Measurements from ENCODE around the gene FBXL15. TPM values are rescaled to one million over a fixed set of nuclear protein-coding genes. Genes with fewer than 3 reads are reported as not detected.

Gene FBXL15
- polyA plus RNA-seq, 1 donor = 22.8 TPM

DNA sequence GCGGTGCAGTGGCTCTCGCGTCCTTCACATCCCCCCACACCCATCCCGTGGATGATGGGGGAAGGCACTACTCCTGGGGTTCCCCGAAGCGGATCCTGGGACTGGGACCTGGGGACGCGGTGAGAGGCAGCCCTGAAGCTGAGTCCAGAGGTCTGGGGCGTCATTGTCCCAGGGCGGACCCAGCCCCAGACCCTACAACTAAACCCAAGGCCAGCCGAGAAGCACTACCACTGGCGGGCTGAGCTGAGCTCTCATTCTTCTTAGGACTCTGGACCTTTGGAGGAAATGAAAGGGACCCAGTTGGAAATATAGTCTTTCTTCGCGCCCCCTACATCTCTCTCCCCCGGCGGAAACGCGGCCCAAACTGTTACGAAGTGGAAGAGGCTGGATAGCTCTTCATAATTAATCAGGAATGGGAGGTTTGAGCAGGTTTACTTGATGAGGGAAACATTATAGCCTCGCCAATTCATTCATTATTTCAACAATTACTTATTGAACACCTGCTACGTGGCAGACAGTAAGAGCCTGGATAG, 389 bp upstream of the FBXL15 start:
- Histone ChIP-seq H3K27me3 (ENCODE audit: control insufficient read depth, insufficient read depth, low read length) (peaks cover 12% of the 10 kb centered on the region), H3K9me3 (ENCODE audit: control insufficient read depth, low read depth, low read length) (peaks cover 2% of the 10 kb centered on the region), H3K4me3 (ENCODE audit: low read length) (peak overlapping the region; percentile 74), H3K36me3 (ENCODE audit: control insufficient read depth, insufficient read depth, low read length) (peaks cover 21% of the 10 kb centered on the region), H3K27ac (ENCODE audit: low read length) (peak overlapping the region; percentile 92), H3K4me1 (ENCODE audit: control insufficient read depth, insufficient read depth, low read length) (peaks cover 49% of the 10 kb centered on the region)
- no CpG with 5 or more reads among the region's 21 CpGs for WGBS (ENCODE audit: insufficient coverage, low lambda C conversion rate)
- no peak for DNase-seq

DNA sequence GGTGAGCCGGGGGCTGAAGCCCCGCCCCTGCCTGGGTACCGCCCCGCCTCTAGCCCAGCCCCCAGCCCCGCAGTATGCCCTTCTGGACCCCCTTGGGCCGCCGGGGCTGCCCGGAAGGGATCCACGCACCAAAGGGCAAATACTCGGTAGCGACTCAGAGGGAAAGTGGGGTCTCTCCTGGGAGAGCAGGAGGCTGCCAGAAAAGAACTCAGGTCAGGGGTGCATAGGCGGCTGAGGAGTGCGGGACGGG, 796 bp downstream of the FBXL15 start:
- H3K27ac ChIP-seq (ENCODE audit: low read length) = peak overlapping the region; percentile 92
- peaks cover 23% of the 10 kb centered on the region for H3K36me3 ChIP-seq (ENCODE audit: control insufficient read depth, insufficient read depth, low read length)
- peaks cover 12% of the 10 kb centered on the region for H3K27me3 ChIP-seq (ENCODE audit: control insufficient read depth, insufficient read depth, low read length)
- no peak for DNase-seq
- peaks cover 47% of the 10 kb centered on the region for H3K4me1 ChIP-seq (ENCODE audit: control insufficient read depth, insufficient read depth, low read length)
- no CpG with 5 or more reads among the region's 14 CpGs for WGBS (ENCODE audit: insufficient coverage, low lambda C conversion rate)
- peaks cover 2% of the 10 kb centered on the region for H3K9me3 ChIP-seq (ENCODE audit: control insufficient read depth, low read depth, low read length)
- peak overlapping the region; percentile 74 for H3K4me3 ChIP-seq (ENCODE audit: low read length)

DNA sequence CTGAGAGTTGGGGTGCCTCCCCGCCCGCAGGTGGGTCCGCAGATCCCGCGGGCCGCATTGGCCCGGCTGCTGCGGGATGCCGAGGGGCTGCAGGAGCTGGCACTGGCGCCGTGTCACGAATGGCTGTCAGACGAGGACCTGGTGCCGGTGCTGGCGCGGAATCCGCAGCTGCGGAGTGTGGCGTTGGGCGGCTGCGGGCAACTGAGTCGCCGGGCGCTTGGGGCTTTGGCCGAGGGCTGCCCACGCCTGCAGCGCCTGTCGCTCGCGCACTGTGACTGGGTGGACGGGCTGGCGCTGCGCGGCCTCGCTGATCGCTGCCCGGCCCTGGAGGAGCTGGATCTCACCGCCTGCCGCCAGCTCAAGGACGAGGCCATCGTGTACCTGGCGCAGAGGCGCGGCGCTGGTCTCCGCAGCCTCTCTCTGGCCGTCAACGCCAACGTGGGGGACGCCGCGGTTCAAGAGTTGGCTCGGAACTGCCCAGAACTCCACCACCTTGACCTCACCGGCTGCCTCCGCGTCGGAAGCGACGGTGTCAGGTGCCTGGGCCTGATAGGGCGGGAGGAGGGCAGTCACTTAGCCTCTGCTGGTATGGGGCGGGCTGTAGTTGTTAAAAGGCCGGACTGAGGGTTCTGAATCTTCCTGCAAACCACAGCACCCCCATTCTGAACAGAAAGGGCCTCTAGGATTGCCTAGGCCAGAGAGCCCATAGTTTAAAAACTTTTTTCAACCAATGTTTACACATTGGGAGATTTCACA, 1.3 kb downstream of the FBXL15 start:
- Histone ChIP-seq H3K4me3 (ENCODE audit: low read length) (peak overlapping the region; percentile 74), H3K27ac (ENCODE audit: low read length) (peak overlapping the region; percentile 92), H3K9me3 (ENCODE audit: control insufficient read depth, low read depth, low read length) (peaks cover 2% of the 10 kb centered on the region), H3K36me3 (ENCODE audit: control insufficient read depth, insufficient read depth, low read length) (peaks cover 25% of the 10 kb centered on the region), H3K27me3 (ENCODE audit: control insufficient read depth, insufficient read depth, low read length) (peaks cover 12% of the 10 kb centered on the region), H3K4me1 (ENCODE audit: control insufficient read depth, insufficient read depth, low read length) (peaks cover 42% of the 10 kb centered on the region)
- WGBS (ENCODE audit: insufficient coverage, low lambda C conversion rate) = no CpG with 5 or more reads among the region's 62 CpGs
- DNase-seq = peak in 1 of 2 donors; percentile 66

DNA sequence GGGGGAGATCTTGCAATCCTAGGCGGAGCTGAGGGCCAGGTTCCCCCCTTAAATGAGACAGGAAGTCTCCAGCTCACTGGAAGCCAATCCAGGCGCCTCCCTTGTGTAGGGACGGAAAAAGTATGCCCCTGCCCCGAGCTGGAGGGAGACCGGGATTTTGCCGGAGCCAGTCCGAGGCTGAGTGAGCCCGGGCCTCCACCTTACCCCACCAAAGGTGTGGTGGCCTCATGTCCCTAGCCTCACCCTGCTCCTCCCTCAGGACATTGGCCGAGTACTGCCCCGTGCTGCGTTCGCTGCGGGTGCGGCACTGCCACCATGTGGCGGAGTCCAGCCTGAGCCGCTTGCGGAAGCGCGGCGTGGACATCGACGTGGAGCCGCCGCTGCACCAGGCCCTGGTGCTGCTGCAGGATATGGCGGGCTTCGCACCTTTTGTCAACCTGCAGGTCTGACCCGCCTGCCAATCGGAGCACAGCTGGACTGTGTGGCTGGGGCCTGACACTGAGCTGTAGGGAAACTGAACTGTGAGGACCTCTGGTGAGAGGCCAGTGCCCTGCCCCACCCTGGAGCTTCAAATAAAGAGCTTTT, 2.0 kb downstream of the FBXL15 start:
- no CpG with 5 or more reads among the region's 28 CpGs for WGBS (ENCODE audit: insufficient coverage, low lambda C conversion rate)
- peaks cover 36% of the 10 kb centered on the region for H3K4me1 ChIP-seq (ENCODE audit: control insufficient read depth, insufficient read depth, low read length)
- peaks cover 9% of the 10 kb centered on the region for H3K27me3 ChIP-seq (ENCODE audit: control insufficient read depth, insufficient read depth, low read length)
- peaks cover 2% of the 10 kb centered on the region for H3K9me3 ChIP-seq (ENCODE audit: control insufficient read depth, low read depth, low read length)
- peak; percentile 83 to 87 for DNase-seq
- peak overlapping the region; percentile 92 for H3K27ac ChIP-seq (ENCODE audit: low read length)
- peaks cover 29% of the 10 kb centered on the region for H3K36me3 ChIP-seq (ENCODE audit: control insufficient read depth, insufficient read depth, low read length)
- peak overlapping the region; percentile 74 for H3K4me3 ChIP-seq (ENCODE audit: low read length)

DNA sequence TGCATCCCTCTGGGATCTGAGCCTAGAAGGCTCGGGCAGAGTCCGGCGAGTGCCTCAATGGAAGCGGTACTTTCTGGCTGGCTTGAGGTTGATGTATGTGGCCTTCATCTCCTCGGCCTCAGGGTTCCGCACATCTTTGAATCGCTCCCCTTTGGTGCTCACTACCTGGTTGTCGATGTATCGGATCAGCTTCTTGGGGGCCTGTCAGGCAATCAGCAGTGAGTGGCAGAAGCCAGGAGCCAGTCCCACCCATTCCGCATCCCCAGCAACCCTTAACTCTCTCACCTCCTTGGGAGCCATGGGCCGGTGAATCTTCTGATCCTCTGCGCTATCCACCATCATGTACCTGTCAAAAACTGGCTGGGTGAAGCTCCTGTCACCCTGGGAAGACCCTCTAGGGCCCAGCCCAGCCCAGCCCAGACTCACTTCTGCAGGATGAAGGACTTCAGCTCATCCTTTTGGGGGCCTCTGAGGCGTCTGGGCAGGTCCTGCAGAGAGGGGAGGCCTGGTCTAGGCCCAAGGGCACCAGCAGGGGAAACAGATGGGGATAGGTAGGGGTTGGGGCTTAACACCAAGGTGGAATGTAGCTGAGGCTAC, 2.8 kb downstream of the FBXL15 start:
- no peak overlapping the region for H3K27ac ChIP-seq (ENCODE audit: low read length)
- peaks cover 2% of the 10 kb centered on the region for H3K9me3 ChIP-seq (ENCODE audit: control insufficient read depth, low read depth, low read length)
- H3K4me1 ChIP-seq (ENCODE audit: control insufficient read depth, insufficient read depth, low read length) = peaks cover 33% of the 10 kb centered on the region
- H3K4me3 ChIP-seq (ENCODE audit: low read length) = no peak overlapping the region
- peaks cover 6% of the 10 kb centered on the region for H3K27me3 ChIP-seq (ENCODE audit: control insufficient read depth, insufficient read depth, low read length)
- WGBS (ENCODE audit: insufficient coverage, low lambda C conversion rate) = no CpG with 5 or more reads among the region's 13 CpGs
- no peak for DNase-seq
- peaks cover 29% of the 10 kb centered on the region for H3K36me3 ChIP-seq (ENCODE audit: control insufficient read depth, insufficient read depth, low read length)

DNA sequence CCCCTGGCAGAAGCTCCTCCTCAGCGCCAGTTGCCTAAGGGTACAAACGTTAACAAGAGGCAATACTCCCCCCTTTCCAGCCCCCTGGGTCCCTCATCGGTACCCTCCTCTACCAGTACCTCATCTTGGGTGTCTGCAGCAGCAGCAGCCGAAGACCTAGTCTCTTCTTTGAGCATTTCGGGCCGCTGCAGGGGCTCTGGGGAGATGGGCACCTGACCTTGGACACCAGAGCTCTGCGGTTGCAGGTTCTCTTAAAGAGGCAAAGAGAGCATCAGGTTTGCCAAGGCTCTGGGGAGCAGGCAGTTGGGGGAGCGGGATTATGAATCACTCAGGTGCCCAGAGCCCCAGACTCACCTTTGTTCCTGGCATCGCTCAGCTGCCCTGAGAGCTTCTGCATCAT, 3.5 kb downstream of the FBXL15 start:
- Histone ChIP-seq H3K36me3 (ENCODE audit: control insufficient read depth, insufficient read depth, low read length) (peaks cover 29% of the 10 kb centered on the region), H3K4me1 (ENCODE audit: control insufficient read depth, insufficient read depth, low read length) (peaks cover 29% of the 10 kb centered on the region), H3K27me3 (ENCODE audit: control insufficient read depth, insufficient read depth, low read length) (peaks cover 1% of the 10 kb centered on the region), H3K27ac (ENCODE audit: low read length) (no peak overlapping the region), H3K4me3 (ENCODE audit: low read length) (no peak overlapping the region), H3K9me3 (ENCODE audit: control insufficient read depth, low read depth, low read length) (no peaks in the 10 kb centered on the region)
- no CpG with 5 or more reads among the region's 9 CpGs for WGBS (ENCODE audit: insufficient coverage, low lambda C conversion rate)
- no peak for DNase-seq

DNA sequence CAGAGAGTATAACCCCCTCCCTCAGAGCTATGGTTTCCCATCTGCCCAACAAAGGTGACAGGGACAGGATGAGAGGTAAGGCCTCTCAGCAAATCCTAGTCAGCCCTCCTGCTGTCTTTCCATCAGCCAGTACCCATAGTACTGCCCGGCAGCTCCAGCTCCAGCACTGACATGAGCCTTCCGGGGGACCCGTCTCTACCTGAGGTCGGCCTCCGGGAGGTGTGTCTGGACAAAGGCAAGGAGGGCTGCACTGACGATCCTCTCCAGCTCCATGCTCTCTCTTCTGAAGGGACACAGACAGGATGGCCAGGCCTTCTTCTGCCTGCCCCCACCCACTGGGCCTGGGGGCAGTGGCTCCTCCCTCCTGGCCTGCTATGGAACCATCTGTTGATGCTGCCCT, 4.3 kb downstream of the FBXL15 start:
- H3K4me3 ChIP-seq (ENCODE audit: low read length) = no peak overlapping the region

DNA sequence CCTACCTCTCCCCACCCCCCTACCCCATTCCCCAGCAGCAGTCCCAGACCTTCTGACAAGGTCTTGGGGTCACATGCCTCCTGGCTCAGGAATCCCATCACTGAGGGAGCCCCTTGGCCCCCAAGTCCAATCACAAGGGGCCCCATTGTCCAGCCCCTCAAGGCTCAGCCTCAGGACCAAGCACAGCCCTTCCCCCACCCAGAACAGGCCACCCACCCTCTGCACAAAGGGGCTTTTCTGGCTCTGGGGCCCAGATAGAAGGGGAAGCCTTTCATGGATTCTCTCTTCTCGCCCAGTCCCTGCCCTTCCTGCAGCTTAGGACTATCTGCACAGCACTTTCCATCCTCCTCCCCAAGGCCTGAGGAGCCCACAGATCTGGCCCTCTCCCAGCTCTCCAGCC, 4.8 kb downstream of the FBXL15 start:
- WGBS (ENCODE audit: insufficient coverage, low lambda C conversion rate) = no CpG with 5 or more reads among the region's 1 CpG
- DNase-seq = no peak
- H3K9me3 ChIP-seq (ENCODE audit: control insufficient read depth, low read depth, low read length) = no peaks in the 10 kb centered on the region

More for the DNA sequence above, 4.3 kb downstream of the FBXL15 start:
- Histone ChIP-seq H3K27ac (ENCODE audit: low read length) (no peak overlapping the region), H3K36me3 (ENCODE audit: control insufficient read depth, insufficient read depth, low read length) (peaks cover 29% of the 10 kb centered on the region), H3K4me1 (ENCODE audit: control insufficient read depth, insufficient read depth, low read length) (peaks cover 22% of the 10 kb centered on the region), H3K27me3 (ENCODE audit: control insufficient read depth, insufficient read depth, low read length) (no peaks in the 10 kb centered on the region), H3K9me3 (ENCODE audit: control insufficient read depth, low read depth, low read length) (no peaks in the 10 kb centered on the region)
- DNase-seq = no peak
- no CpG with 5 or more reads among the region's 6 CpGs for WGBS (ENCODE audit: insufficient coverage, low lambda C conversion rate)

DNA sequence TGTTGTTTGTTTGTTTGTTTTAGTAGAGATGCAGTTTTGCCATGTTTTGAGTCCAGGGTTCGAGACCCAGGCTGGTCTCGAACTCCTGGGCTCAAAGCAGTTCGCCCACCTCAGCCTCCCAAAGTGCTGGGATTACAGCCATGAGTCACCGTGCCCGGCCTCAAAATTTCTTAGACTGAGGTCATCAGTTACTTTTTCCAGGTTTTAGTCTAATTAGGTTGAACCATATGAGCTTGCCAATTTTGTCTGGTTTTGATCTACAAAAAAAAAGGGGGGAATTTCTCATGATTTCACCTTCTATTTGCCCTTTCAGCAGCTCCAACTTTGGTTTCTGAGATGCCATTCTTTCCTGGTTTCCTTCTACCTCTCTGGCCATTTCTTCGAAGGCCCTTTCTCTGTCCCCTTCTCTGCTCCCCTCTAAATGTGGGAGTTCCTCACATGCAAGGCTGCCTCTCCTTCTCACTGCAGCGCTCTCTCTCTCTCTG, 6.2 kb downstream of the FBXL15 start:
- peaks cover 24% of the 10 kb centered on the region for H3K4me1 ChIP-seq (ENCODE audit: control insufficient read depth, insufficient read depth, low read length)
- 90% methylated on average over 2 of the region's 7 CpGs for WGBS (ENCODE audit: insufficient coverage, low lambda C conversion rate)
- H3K27me3 ChIP-seq (ENCODE audit: control insufficient read depth, insufficient read depth, low read length) = no peaks in the 10 kb centered on the region
- no peaks in the 10 kb centered on the region for H3K9me3 ChIP-seq (ENCODE audit: control insufficient read depth, low read depth, low read length)
- H3K36me3 ChIP-seq (ENCODE audit: control insufficient read depth, insufficient read depth, low read length) = peaks cover 31% of the 10 kb centered on the region
- H3K4me3 ChIP-seq (ENCODE audit: low read length) = no peak overlapping the region
- no peak for DNase-seq
- no peak overlapping the region for H3K27ac ChIP-seq (ENCODE audit: low read length)

More for the DNA sequence above, 4.8 kb downstream of the FBXL15 start:
- Histone ChIP-seq H3K4me3 (ENCODE audit: low read length) (no peak overlapping the region), H3K4me1 (ENCODE audit: control insufficient read depth, insufficient read depth, low read length) (peaks cover 18% of the 10 kb centered on the region), H3K27me3 (ENCODE audit: control insufficient read depth, insufficient read depth, low read length) (no peaks in the 10 kb centered on the region), H3K27ac (ENCODE audit: low read length) (no peak overlapping the region), H3K36me3 (ENCODE audit: control insufficient read depth, insufficient read depth, low read length) (peaks cover 29% of the 10 kb centered on the region)

DNA sequence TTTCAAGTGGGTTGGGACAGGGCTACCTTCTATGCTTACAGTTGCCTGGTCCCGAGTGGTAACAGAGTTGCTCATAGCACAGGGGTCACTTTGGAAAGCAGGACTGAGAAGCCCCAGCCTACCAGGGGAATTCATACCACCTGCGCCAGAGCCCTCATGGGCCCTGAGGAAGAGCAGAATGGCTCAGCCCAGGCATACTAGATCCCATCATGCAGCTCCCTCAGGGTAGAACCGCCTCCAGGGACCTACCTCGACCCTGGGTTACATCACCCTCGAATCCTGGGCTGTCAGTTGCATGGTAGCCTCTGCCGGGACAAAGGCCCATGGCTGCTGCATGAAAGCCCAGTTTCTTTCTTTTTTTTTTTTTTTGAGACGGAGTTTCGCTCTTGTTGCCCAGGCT, 8.8 kb downstream of the FBXL15 start:
- DNase-seq = no peak
- Histone ChIP-seq H3K9me3 (ENCODE audit: control insufficient read depth, low read depth, low read length) (no peaks in the 10 kb centered on the region), H3K27me3 (ENCODE audit: control insufficient read depth, insufficient read depth, low read length) (no peaks in the 10 kb centered on the region), H3K4me1 (ENCODE audit: control insufficient read depth, insufficient read depth, low read length) (peaks cover 15% of the 10 kb centered on the region), H3K4me3 (ENCODE audit: low read length) (no peak overlapping the region), H3K27ac (ENCODE audit: low read length) (no peak overlapping the region), H3K36me3 (ENCODE audit: control insufficient read depth, insufficient read depth, low read length) (peaks cover 16% of the 10 kb centered on the region)
- no CpG with 5 or more reads among the region's 8 CpGs for WGBS (ENCODE audit: insufficient coverage, low lambda C conversion rate)
